Muscle layer of colon (tissue), 2 donors: ENCODE measurements around the gene CACTIN.
A peak's percentile ranks its signal among the peaks of the same experiment; 100 is the strongest.

ENCODE experiments used
- H3K27ac ChIP-seq: one replicate; pipeline ENCODE4 v1.7.0; 2013; ENCODE audit warnings: low read depth, mild to moderate bottlenecking, low read length, moderate library complexity
- H3K27me3 ChIP-seq, 2 donors: one replicate each; pipeline ENCODE4 v1.7.0; 2013; ENCODE audit warnings: low read length in 2 of 2, mild to moderate bottlenecking in 2 of 2; ENCODE audit not compliant: insufficient read depth in 2 of 2, control insufficient read depth in 1 of 2
- H3K36me3 ChIP-seq: one replicate; pipeline ENCODE4 v1.7.0; 2013; ENCODE audit warnings: mild to moderate bottlenecking, low read length; ENCODE audit not compliant: insufficient read depth
- H3K4me1 ChIP-seq: one replicate; pipeline ENCODE4 v1.7.0; 2013; ENCODE audit warnings: mild to moderate bottlenecking, low read length; ENCODE audit not compliant: insufficient read depth
- H3K4me3 ChIP-seq, 2 donors: one replicate each; pipeline ENCODE4 v1.7.0; 2013; ENCODE audit warnings: low read length in 2 of 2, low read depth in 1 of 2, mild to moderate bottlenecking in 1 of 2, moderate library complexity in 1 of 2
- H3K9ac ChIP-seq: one replicate; pipeline ENCODE4 v1.7.0; 2013; ENCODE audit warnings: low read length
- H3K9me3 ChIP-seq: one replicate; pipeline ENCODE4 v1.7.0; 2013; ENCODE audit warnings: mild to moderate bottlenecking, low read length
- donor health status: abdominal sarcoma.
- donor health status: Adenocarcinoma of cecum.

The CACTIN gene

GRCh38 chr19:3660493-3661219, 34.1 kb upstream of the CACTIN start:
- Histone ChIP-seq H3K4me3 (no peak overlapping the region), H3K36me3 (peaks cover 86% of the 10 kb centered on the region), H3K27ac (no peak overlapping the region), H3K9ac (no peak overlapping the region), H3K4me1 (peaks cover 3% of the 10 kb centered on the region), H3K9me3 (no peaks in the 10 kb centered on the region), H3K27me3 (no peaks in the 10 kb centered on the region)

- Histone ChIP-seq H3K4me3 (no peak overlapping the region), H3K27ac (no peak overlapping the region), H3K27me3 (no peaks in the 10 kb centered on the region), H3K9ac (no peak overlapping the region), H3K9me3 (no peaks in the 10 kb centered on the region), H3K4me1 (no peaks in the 10 kb centered on the region), H3K36me3 (peaks cover 77% of the 10 kb centered on the region)
These were observed 33.1 kb upstream of the CACTIN start for GRCh38 chr19:3659746-3660112.

DNA sequence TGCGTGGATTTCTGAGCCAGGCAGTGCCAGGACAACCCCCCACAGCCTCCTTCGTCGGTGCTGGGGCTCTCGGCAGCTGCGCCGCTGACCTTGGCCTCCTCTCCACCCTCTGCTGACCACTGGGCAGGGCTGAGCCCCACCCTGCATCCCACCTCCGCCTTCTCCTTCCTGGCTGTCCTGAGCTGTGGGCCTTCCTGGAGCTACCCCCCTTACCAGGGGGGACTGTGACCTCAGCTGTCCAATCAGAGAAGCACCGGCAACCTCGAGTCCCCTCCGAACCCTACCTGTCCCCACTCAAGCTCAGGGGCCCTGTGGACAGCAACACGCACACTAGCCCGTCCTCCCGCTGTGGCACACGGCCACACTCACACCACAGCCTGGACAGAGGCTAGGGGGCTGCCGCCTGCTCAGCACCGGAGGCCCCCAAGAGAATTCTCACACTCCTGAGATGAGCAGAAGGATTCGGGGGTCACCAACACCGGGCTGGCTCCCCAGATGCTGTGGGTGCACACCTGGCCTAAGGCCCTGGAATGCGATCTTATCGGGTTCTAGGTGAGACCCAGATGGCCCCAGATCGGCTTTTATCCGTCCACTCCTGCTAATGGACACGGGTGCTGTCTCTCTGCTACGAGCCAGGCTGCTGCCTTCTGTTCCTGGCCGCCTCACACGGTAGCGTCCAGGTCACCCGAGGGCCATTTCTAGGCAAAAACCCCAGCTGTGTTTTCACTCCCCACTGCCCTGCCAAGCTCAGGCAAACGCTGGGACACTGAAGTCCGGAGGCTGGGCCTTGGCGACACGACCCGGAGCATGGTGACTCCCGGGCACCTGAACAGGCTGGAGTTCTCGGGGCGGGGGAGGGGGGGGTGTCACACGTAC, 32.5 kb upstream of the CACTIN start:
- Histone ChIP-seq H3K9ac (no peak overlapping the region), H3K9me3 (no peaks in the 10 kb centered on the region), H3K36me3 (peaks cover 71% of the 10 kb centered on the region), H3K27ac (no peak overlapping the region), H3K4me3 (no peak overlapping the region), H3K27me3 (no peaks in the 10 kb centered on the region), H3K4me1 (no peaks in the 10 kb centered on the region)

DNA sequence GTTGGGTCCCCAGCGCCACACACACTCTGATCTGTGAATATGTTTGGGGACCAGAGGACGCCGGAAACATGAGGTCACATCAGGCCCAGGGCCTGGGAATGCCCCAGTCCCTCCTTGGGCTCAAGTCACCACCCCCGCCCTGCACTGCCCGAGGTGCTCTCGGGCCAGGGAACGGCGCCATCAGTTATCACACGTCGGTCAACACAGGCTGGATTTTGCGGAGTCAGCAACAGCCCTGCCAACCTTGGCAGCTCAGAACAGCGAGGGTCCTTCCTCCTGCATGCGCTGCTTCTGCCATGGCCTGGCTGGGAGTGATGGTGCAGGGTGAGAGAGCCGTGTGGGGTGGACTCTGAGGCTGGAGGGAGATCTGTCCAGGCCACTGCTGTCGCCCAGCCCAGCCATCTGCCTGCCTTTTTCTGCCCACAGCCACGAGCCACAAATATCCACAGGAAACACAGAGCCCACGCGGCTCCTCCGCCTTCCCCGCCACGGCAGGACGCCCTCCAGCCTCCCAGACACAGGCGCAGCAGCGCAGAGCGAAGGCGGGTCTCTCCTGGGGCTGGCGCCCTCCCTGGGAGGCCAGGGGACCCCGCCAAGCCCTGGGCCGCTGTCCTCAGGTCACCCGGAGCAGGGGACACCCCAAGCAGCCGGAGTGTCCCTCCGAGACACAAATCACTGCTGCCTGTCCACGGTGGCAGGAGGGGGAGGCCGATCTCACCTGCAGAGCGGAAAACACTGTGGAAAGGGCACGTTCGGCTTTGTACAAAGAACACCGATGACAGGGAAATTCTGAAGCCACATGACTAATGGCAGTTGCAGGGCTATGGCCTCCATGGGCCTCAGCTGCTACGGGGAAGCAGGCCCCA, 31.6 kb upstream of the CACTIN start:
- Histone ChIP-seq H3K36me3 (peaks cover 69% of the 10 kb centered on the region), H3K9me3 (no peaks in the 10 kb centered on the region), H3K27ac (no peak overlapping the region), H3K4me3 (no peak overlapping the region), H3K4me1 (no peaks in the 10 kb centered on the region), H3K9ac (no peak overlapping the region), H3K27me3 (no peaks in the 10 kb centered on the region)

- Histone ChIP-seq H3K4me1 (no peaks in the 10 kb centered on the region), H3K9ac (no peak overlapping the region), H3K27ac (no peak overlapping the region), H3K27me3 (no peaks in the 10 kb centered on the region), H3K9me3 (no peaks in the 10 kb centered on the region), H3K4me3 (no peak overlapping the region), H3K36me3 (peaks cover 74% of the 10 kb centered on the region)
These were observed 30.8 kb upstream of the CACTIN start for GRCh38 chr19:3657395-3657769.

DNA sequence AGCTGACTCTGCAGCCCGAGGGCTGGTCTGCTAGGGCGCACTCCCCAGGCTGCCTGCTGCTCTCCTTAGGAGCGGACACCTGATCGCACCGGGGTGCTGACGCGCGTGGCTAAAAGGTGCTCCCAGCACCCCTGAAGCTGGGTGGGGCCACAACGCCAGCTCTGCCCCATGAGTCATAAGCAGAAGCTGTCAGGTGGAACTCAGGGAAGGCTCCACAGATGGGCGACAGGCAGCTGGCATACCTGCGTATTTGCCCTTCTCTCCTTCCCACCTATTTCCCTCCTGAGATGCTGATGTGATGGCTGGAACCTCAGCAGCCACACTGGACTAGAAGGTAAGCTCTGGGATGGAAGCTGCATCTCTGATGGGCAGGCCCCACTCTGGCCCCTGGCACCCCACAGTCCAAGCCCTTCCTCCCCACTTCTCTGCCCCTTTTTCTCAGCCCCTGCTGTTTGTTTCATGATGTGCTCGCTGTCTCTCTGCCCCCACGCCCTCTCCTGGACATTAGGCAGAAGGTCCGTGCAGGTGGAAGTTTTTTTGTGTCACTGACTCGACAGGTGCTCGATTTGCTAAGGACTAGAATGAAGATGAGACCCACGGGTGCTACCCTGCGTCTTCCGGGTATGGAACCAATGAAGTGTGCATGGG, 30.3 kb upstream of the CACTIN start:
- peaks cover 75% of the 10 kb centered on the region for H3K36me3 ChIP-seq
- H3K4me1 ChIP-seq, result no peaks in the 10 kb centered on the region
- H3K9ac ChIP-seq, result no peak overlapping the region
- H3K9me3 ChIP-seq, result no peaks in the 10 kb centered on the region
- H3K4me3 ChIP-seq, result no peak overlapping the region
- no peaks in the 10 kb centered on the region for H3K27me3 ChIP-seq
- H3K27ac ChIP-seq, result no peak overlapping the region

GRCh38 chr19:3656073-3656746, 29.6 kb upstream of the CACTIN start:
- no peak overlapping the region for H3K4me3 ChIP-seq
- no peaks in the 10 kb centered on the region for H3K27me3 ChIP-seq
- H3K36me3 ChIP-seq, result peaks cover 77% of the 10 kb centered on the region
- no peaks in the 10 kb centered on the region for H3K4me1 ChIP-seq
- H3K9ac ChIP-seq, result no peak overlapping the region
- no peaks in the 10 kb centered on the region for H3K9me3 ChIP-seq
- peak overlapping the region; percentile 23 for H3K27ac ChIP-seq

GRCh38 chr19:3655402-3656072, 28.9 kb upstream of the CACTIN start:
- H3K27me3 ChIP-seq, result no peaks in the 10 kb centered on the region
- no peak overlapping the region for H3K27ac ChIP-seq
- peaks cover 75% of the 10 kb centered on the region for H3K36me3 ChIP-seq
- no peaks in the 10 kb centered on the region for H3K4me1 ChIP-seq
- H3K9ac ChIP-seq, result no peak overlapping the region
- H3K9me3 ChIP-seq, result no peaks in the 10 kb centered on the region
- no peak overlapping the region for H3K4me3 ChIP-seq

- peaks cover 68% of the 10 kb centered on the region for H3K36me3 ChIP-seq
- H3K4me1 ChIP-seq, result no peaks in the 10 kb centered on the region
These were observed 27.4 kb upstream of the CACTIN start for GRCh38 chr19:3653865-3654513.

More at GRCh38 chr19:3653865-3654513, 27.4 kb upstream of the CACTIN start:
- Histone ChIP-seq H3K27ac (no peak overlapping the region), H3K27me3 (no peaks in the 10 kb centered on the region), H3K4me3 (no peak overlapping the region), H3K9me3 (no peaks in the 10 kb centered on the region), H3K9ac (no peak overlapping the region)
